Umbilical cord (tissue), 2 donors: ENCODE results near the gene EPPIN. TPM values are rescaled to one million over a fixed set of nuclear protein-coding genes. Genes with fewer than 3 reads are reported as not detected.
"Not testable (repeated sequence)": the region's sequence is repeated elsewhere in the genome, so short reads cannot be mapped to it uniquely, and the experiment has no call there.

Experiments
- DNase-seq: peaks from one replicate; pipeline ENCODE4 v3.0.0-alpha.2; 2015; ENCODE audit warnings: low spot score
- total RNA-seq: library from RNA; depleted of rRNA; stranded (reverse); fragments of >200 nt; gene quantifications from one replicate; pipeline ENCODE4 v1.2.3, GENCODE V29; 2014; ENCODE audit warnings: low replicate concordance; ENCODE audit not compliant: insufficient read depth

Gene EPPIN
- total RNA-seq, result 6.3 TPM

DNA sequence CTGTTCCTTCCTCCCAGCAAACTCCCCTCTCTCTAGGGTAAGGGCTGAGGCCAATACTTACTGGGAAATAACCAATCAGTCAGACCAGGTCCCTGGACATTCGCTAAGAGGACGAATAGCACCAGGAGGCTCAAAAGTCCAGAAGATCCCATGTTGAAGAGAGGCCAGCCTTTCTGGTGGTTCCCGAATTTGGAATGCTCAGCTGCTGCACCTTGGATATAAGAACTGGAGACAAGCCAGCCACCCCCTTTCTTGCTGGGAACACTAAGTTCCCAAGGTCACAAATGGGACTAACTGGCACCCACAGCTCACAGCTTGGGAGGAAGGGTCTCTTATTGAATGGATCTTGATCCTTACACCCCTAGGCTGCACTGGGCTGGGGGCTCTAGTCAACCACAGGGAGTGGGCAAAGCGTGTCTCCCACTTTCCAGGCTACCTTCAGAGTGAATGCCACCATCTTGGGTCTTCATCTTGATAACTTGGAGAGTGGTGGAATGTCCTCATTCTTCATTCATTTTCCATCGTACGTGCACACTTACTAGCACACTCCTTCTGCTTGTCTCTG, at the start of gene EPPIN:
Gene EPPIN (minus strand): TSS at position 196 of the 565 bp plus-strand sequence. CDS start 44 bp downstream, at position 152.
- DNase-seq, result no peak

GRCh38 chr20:45595235-45595634, 48.0 kb upstream of the EPPIN start:
- DNase-seq, result no peak

DNA sequence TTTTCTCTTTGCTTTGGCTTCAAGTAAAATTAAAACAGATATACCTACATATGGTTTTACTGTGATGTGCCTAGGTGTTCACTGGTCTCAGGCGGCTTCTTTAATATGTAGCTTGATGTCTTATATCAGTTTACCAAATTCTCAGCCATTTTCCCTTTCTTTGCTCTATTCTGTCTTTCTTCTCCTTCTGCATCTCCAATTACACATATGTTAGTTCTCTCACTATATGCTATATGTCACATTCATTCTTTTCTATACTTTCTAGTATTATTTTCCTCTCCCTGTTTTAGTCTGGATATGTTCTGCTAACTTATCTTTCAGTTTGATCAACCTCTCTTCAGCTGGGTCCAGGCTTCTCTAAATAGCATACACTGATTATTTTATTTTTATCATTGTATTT, 46.3 kb upstream of the EPPIN start:
- DNase-seq, result no peak

DNA sequence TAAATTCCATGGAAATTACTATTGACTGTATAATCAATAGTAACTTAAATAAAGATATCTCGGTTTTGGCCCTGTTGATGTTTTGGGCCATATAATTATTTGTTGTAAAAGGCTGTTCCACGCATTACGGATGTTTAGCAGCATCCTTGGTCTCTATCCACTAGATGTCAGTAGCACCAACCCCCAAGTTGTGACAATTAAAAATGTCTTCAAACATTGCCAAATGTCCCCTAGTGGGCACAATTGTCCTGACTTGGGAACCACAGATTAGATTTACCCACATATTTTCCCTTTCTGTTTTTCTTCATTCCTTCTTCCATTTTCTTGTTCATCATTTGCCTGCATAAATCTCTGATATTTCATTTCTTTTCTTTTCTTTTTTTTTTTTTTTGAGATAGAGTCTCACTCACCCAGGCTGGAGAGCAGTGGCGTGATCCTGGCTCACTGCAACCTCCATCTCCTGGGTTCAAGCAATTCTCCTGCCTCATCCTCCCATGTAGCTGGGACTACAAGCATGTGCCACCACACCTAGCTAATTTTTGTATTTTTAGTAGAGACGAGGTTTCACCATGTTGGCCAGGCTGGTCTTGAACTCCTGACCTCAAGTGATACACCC, 45.5 kb upstream of the EPPIN start:
- no peak for DNase-seq

DNA sequence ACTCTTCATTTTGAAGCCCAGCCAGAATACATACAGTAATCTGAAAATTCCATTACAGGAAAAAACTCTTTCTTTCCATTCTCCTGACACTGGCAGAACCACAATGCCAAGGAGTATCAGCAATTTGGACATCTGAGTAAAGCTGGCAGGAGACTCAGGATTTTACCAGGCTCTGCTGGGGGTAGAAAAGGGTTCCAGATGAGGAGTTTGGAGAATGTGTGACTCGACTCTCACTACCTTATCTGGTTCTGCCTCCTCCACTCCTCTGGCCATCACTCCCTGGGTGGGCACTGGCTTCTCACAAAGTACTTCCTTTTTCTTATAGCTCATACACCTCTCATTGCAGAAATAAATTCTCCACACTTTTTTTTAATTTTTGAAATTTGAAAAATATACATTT, 42.5 kb upstream of the EPPIN start:
- no peak for DNase-seq

DNA sequence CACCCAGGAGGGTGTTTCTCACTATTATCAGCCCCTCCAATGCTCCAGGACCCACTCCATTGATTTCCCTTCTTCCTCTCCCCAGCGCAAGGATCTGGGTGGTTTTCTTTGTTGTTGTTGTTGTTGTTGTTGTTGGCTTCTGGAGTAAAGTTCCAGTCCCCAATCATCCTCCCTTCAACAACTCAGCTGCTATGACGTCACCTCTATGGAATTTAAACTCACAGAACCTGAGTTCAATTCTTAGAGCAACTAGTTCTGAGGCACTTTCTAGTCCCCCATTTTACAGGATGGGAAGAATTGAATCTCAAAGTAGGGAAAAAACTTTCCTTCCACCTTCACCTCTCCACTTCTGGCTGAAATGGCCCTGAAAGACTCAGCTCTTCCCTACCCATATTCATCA, 41.6 kb upstream of the EPPIN start:
- no peak for DNase-seq

DNA sequence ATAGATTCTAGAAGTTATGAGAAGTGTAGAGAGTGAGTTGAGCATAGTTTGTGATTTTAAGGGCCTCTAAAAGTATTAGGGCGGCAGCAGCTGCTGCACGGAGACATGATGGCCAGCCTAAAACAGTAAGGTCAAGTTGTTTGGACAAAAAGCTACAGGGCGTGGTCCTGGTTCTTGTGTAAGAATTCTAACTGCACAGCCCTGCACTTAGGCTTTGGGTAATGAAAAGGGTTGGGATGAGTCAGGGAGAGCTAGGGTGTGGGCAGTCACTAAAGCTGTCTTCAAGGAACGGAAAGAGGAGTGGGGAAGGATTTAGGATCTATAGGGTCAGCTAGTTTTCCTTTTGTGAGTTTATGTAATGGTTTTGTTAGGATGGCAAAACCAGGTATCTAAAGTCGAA, 38.8 kb upstream of the EPPIN start:
- DNase-seq, result not testable (repeated sequence)

- DNase-seq, result not testable (repeated sequence)
These were observed 37.1 kb upstream of the EPPIN start for GRCh38 chr20:45584294-45584693.

GRCh38 chr20:45583502-45583901, 36.3 kb upstream of the EPPIN start:
- DNase-seq, result no peak

DNA sequence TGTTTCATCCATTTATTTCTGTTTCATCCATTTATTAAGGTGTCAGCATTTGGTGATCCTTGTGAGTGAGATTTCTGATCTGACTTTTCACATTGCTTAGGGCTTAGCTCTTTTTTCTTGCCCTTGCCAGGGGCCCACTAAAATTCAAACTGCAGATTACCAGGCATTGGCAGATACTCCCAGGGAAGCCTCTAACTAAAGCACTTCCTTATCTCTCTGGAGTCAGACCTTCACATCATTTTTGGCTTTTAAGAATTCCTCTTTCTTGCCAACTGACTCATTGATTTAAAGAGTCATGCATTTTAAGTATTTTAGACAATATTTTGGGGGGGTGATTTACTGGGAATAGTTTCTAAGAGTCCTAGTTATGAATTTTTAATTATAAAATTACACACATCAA, 34.5 kb upstream of the EPPIN start:
- no peak for DNase-seq

DNA sequence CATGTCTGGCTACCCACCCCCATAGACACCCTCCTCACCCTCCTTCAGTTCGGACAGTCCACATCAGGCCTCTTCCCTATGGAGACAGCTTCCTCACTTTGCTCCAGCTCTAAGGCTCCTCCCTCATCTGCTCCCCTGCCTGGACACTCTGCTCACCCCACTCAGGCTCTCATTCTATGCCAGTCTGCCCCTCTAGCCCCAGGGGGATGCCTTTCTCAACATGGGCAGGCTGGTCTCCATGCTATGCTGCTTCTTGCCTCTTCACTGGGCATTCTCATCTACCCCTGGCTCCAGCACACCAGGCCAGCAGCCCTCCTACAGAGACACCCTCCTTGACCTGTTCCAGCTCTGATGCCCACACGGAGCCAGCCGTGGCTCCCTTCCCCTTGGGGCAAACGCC, 32.0 kb upstream of the EPPIN start, which contains the start of gene WFDC8:
Gene WFDC8 (minus strand): TSS at position 101 of the 400 bp plus-strand sequence. CDS start 37 bp downstream, at position 64.
- DNase-seq, result no peak

- no peak for DNase-seq
These were observed 31.0 kb upstream of the EPPIN start for GRCh38 chr20:45578231-45578630.

- peak; percentile 26 for DNase-seq
These were observed 29.8 kb upstream of the EPPIN start for GRCh38 chr20:45576995-45577394.

GRCh38 chr20:45575931-45576330, 28.7 kb upstream of the EPPIN start:
- no peak for DNase-seq

- DNase-seq, result not testable (repeated sequence)
These were observed 22.4 kb upstream of the EPPIN start for GRCh38 chr20:45569650-45570049.

GRCh38 chr20:45564760-45565276, 17.6 kb upstream of the EPPIN start:
- DNase-seq, result no peak

GRCh38 chr20:45555198-45555597, 8.0 kb upstream of the EPPIN start:
- DNase-seq, result no peak

- DNase-seq, result no peak
These were observed 5.3 kb upstream of the EPPIN start for GRCh38 chr20:45552456-45552855.

DNA sequence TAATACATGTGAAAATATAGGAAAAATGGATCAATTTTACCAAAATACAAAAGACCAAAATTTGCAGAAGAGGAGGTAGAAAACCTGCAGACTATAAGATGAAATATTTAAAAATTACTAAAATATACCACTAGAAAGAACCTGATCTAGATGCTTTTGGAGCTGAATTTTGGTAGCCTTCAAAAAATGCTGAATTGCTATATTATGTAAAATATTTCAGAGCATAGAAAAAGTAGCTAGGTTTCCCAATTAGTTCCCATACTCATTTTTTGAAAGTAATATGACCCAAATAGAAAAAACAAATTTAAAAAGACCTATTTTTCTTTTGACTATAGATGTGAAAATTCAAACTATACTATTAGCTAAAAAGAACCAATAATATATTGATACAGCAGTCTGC, 3.6 kb upstream of the EPPIN start:
- no peak for DNase-seq

- DNase-seq, result no peak
These were observed 1.2 kb upstream of the EPPIN start for GRCh38 chr20:45548410-45548809.

DNA sequence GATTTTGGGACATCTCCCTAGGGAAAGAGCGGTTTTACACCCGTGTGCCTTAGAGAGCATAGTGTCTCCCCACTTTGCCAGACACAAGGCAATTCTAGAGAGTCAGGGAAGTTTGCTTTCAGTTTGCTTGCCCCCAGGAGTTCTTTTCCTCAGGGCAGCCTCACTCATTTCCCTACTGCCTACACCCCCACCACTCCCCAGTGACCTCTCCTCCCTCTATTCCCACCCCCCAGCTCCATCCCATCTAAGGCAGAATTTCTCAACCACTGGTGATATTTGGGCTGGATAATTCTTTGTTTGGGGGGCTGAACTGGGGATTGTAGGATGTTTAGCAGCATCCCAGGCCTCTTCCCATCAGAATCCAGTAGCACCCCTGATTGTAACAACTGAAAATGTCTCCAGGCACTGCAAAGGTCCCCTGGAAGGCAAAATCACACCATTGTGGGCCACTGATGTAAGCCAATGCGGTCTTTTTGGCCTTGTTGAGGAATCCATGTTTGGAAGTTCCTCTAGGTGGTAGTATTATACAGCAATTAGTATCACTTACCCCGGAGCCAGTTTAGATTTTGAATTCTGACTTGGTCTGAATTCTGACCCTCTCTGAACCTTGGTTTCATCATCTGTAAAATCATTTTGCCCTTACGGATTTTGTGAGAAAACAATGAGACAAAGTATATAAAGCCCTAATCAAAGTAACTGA, 1.3 kb downstream of the EPPIN start:
- peak; percentile 29 for DNase-seq

- DNase-seq, result no peak
These were observed 1.9 kb downstream of the EPPIN start for GRCh38 chr20:45545351-45545750.

- DNase-seq, result no peak
These were observed 7.8 kb downstream of the EPPIN start, which contains the start of gene WFDC6 for GRCh38 chr20:45539382-45539781. WFDC6 (minus strand) TSS chr20:45539482; CDS start chr20:45539407, 75 bp downstream.
